Measurements from ENCODE around the gene ZNF407. TPM values are rescaled to one million over a fixed set of nuclear protein-coding genes. Genes with fewer than 3 reads are reported as not detected.

ZNF407 gene
- total and polyA plus RNA-seq, 2 of the 13 experiments (the other 11 are each of a cell fraction or from before 2014, with no cell fraction given) = 2.3 to 8.7 TPM

GRCh38 chr18:74734013-74734444 is 136.4 kb downstream of the ZNF407 start (continued):
- TF ChIP-seq ZNF256 (CRISPR knock-in tag; conservative IDR thresholded peaks at IDR 0.05) (no peak), ASH2L (IDR thresholded peaks at IDR 0.05; ENCODE audit: insufficient read length, low read depth, low read length) (peak; percentile 95), ZSCAN22 (CRISPR knock-in tag; IDR thresholded peaks at IDR 0.05) (no peak), PAWR (CRISPR knock-in tag; IDR thresholded peaks at IDR 0.05; ENCODE audit: borderline replicate concordance) (0 out of 2 replicates have a peak, but pooled peaks have one; percentile 66), NONO (IDR thresholded peaks at IDR 0.05) (no peak), NONO (CRISPR knock-in tag; conservative IDR thresholded peaks at IDR 0.05) (peak; percentile 50; the same call in 1 of the 2 replicates), PTBP1 (IDR thresholded peaks at IDR 0.05; ENCODE audit: low read depth, low read length, poor library complexity, severe bottlenecking) (no peak), DNMT3B (CRISPR knock-in tag; conservative IDR thresholded peaks at IDR 0.05) (no peak), FOXC1 (CRISPR knock-in tag; IDR thresholded peaks at IDR 0.05; ENCODE audit: borderline replicate concordance) (no peak), JARID2 (CRISPR knock-in tag; IDR thresholded peaks at IDR 0.05; ENCODE audit: insufficient replicate concordance) (no peak), TAF15 (IDR thresholded peaks at IDR 0.05; ENCODE audit: low read depth, low read length, poor library complexity, severe bottlenecking) (no peak), ZEB1 (IDR thresholded peaks at IDR 0.05; ENCODE audit: insufficient replicate concordance, low read depth) (peak; percentile 96), MYPOP (CRISPR knock-in tag; IDR thresholded peaks at IDR 0.05) (no peak), ZNF75D (CRISPR knock-in tag; IDR thresholded peaks at IDR 0.05; ENCODE audit: borderline replicate concordance) (no peak), ARNTL (CRISPR knock-in tag; IDR thresholded peaks at IDR 0.05) (0 out of 2 replicates have a peak, but pooled peaks have one; percentile 50), ZBTB43 (CRISPR knock-in tag; conservative IDR thresholded peaks at IDR 0.05) (no peak), ZNF44 (CRISPR knock-in tag; IDR thresholded peaks at IDR 0.05) (no peak), TOPORS (CRISPR knock-in tag; IDR thresholded peaks at IDR 0.05) (no peak), ZFY (CRISPR knock-in tag; IDR thresholded peaks at IDR 0.05) (no peak), NCOR1 (IDR thresholded peaks at IDR 0.05; ENCODE audit: borderline replicate concordance, low read length) (peak; percentile 70; the same call in 1 of the 2 replicates), DRAP1 (CRISPR knock-in tag; IDR thresholded peaks at IDR 0.05) (peak; percentile 42; the same call in 1 of the 2 replicates), ARNT2 (CRISPR knock-in tag; IDR thresholded peaks at IDR 0.05; ENCODE audit: low read depth) (no peak), TP53 (CRISPR knock-in tag; conservative IDR thresholded peaks at IDR 0.05) (0 out of 2 replicates have a peak, but pooled peaks have one; percentile 52), HES4 (CRISPR knock-in tag; IDR thresholded peaks at IDR 0.05; ENCODE audit: borderline replicate concordance) (no peak), ZNF296 (CRISPR knock-in tag; conservative IDR thresholded peaks at IDR 0.05) (no peak), ZNF354B (CRISPR knock-in tag; IDR thresholded peaks at IDR 0.05) (no peak), FOXO4 (CRISPR knock-in tag; conservative IDR thresholded peaks at IDR 0.05) (no peak), CBX1 (IDR thresholded peaks at IDR 0.05; ENCODE audit: low read depth) (no peak), ZNF205 (CRISPR knock-in tag; IDR thresholded peaks at IDR 0.05) (peak; percentile 13; the same call in 1 of the 2 replicates)
